ENCODE results near the gene MRPL40.

The MRPL40 gene

GRCh38 chr22:19396934-19397733 is 35.2 kb upstream of the MRPL40 start:
- no peak for TF ChIP-seq CTCF (IDR thresholded peaks at IDR 0.05; ENCODE audit: low read depth, low read length)
- Histone ChIP-seq H3K27me3 (ENCODE audit: insufficient read depth, low read depth, severe bottlenecking) (no peaks in the 10 kb centered on the region), H3K4me3 (ENCODE audit: low read depth, low read length) (no peak overlapping the region), H3K27ac (no peak overlapping the region), H3K9me3 (ENCODE audit: severe bottlenecking) (no peaks in the 10 kb centered on the region), H3K36me3 (peaks cover 66% of the 10 kb centered on the region)
- DNase-seq = no peak

GRCh38 chr22:19397734-19398104 is 34.6 kb upstream of the MRPL40 start:
- Histone ChIP-seq H3K4me3 (ENCODE audit: low read depth, low read length) (no peak overlapping the region), H3K36me3 (peaks cover 61% of the 10 kb centered on the region), H3K27me3 (ENCODE audit: insufficient read depth, low read depth, severe bottlenecking) (no peaks in the 10 kb centered on the region), H3K9me3 (ENCODE audit: severe bottlenecking) (no peaks in the 10 kb centered on the region), H3K27ac (no peak overlapping the region)
- no peak for DNase-seq
- no peak for TF ChIP-seq CTCF (IDR thresholded peaks at IDR 0.05; ENCODE audit: low read depth, low read length)

- H3K9me3 ChIP-seq (ENCODE audit: severe bottlenecking) = no peaks in the 10 kb centered on the region
- no peak for TF ChIP-seq CTCF (IDR thresholded peaks at IDR 0.05; ENCODE audit: low read depth, low read length)
- H3K27me3 ChIP-seq (ENCODE audit: insufficient read depth, low read depth, severe bottlenecking) = no peaks in the 10 kb centered on the region
- peaks cover 59% of the 10 kb centered on the region for H3K36me3 ChIP-seq
- H3K27ac ChIP-seq = no peak overlapping the region
- DNase-seq = no peak
- H3K4me3 ChIP-seq (ENCODE audit: low read depth, low read length) = no peak overlapping the region
These were observed 34.1 kb upstream of the MRPL40 start for GRCh38 chr22:19398206-19398605.

GRCh38 chr22:19398652-19399051 is 33.7 kb upstream of the MRPL40 start:
- H3K27ac ChIP-seq = no peak overlapping the region
- no peak for TF ChIP-seq CTCF (IDR thresholded peaks at IDR 0.05; ENCODE audit: low read depth, low read length)
- no peaks in the 10 kb centered on the region for H3K27me3 ChIP-seq (ENCODE audit: insufficient read depth, low read depth, severe bottlenecking)
- no peak for DNase-seq
- peaks cover 55% of the 10 kb centered on the region for H3K36me3 ChIP-seq
- H3K9me3 ChIP-seq (ENCODE audit: severe bottlenecking) = no peaks in the 10 kb centered on the region
- no peak overlapping the region for H3K4me3 ChIP-seq (ENCODE audit: low read depth, low read length)

- TF ChIP-seq CTCF (IDR thresholded peaks at IDR 0.05; ENCODE audit: low read depth, low read length) = no peak
- Histone ChIP-seq H3K27ac (no peak overlapping the region), H3K36me3 (peaks cover 54% of the 10 kb centered on the region), H3K27me3 (ENCODE audit: insufficient read depth, low read depth, severe bottlenecking) (no peaks in the 10 kb centered on the region), H3K9me3 (ENCODE audit: severe bottlenecking) (no peaks in the 10 kb centered on the region), H3K4me3 (ENCODE audit: low read depth, low read length) (no peak overlapping the region)
- DNase-seq = no peak
These were observed 31.5 kb upstream of the MRPL40 start for GRCh38 chr22:19400881-19401280.

- TF ChIP-seq CTCF (IDR thresholded peaks at IDR 0.05; ENCODE audit: low read depth, low read length) = no peak
- no peaks in the 10 kb centered on the region for H3K27me3 ChIP-seq (ENCODE audit: insufficient read depth, low read depth, severe bottlenecking)
- peaks cover 55% of the 10 kb centered on the region for H3K36me3 ChIP-seq
- no peak overlapping the region for H3K4me3 ChIP-seq (ENCODE audit: low read depth, low read length)
- DNase-seq = no peak
- H3K9me3 ChIP-seq (ENCODE audit: severe bottlenecking) = no peaks in the 10 kb centered on the region
- H3K27ac ChIP-seq = no peak overlapping the region
These were observed 30.9 kb upstream of the MRPL40 start for GRCh38 chr22:19401483-19401882.

Measured in WERI-Rb-1 (cell line).